B cell (primary cell): ENCODE data around the gene FMNL2. TPM values are rescaled to one million over a fixed set of nuclear protein-coding genes. Genes with fewer than 3 reads are reported as not detected.

Experiments
- ATAC-seq: fragments of 200-7000 bp; cut with Tn5 transposase; one replicate; pipeline ENCODE4 v1.10.0; 2021; ENCODE audit warnings: low read depth, mild to moderate bottlenecking, moderate number of reproducible peaks, moderate library complexity
- CTCF ChIA-PET: fragments of 350-600 bp; sonication (Branson Sonifier 250); formaldehyde crosslinking; loops from one replicate; lab custom pipeline; 2021; ENCODE audit warnings: antibody characterized with exemption, inconsistent platforms; lab: Charles Lee
- POLR2A ChIA-PET: fragments of 350-600 bp; sonication (Branson Sonifier 250); formaldehyde crosslinking; loops from one replicate; lab custom pipeline; 2021; ENCODE audit warnings: antibody characterized with exemption; lab: Charles Lee
- DNase-seq: peaks from one replicate; pipeline ENCODE4 v3.0.0; 2013
- H2AFZ ChIP-seq: 2 replicates; pipeline ENCODE4 v1.6.1; 2012; ENCODE audit warnings: mild to moderate bottlenecking, low read depth, low read length; ENCODE audit not compliant: insufficient read depth, poor library complexity, severe bottlenecking
- H3K27ac ChIP-seq, 2 donors: 1 replicate in 1 of 2; 2 replicates in 1 of 2; pipeline ENCODE4 v1.5.1; 2012 to 2013; ENCODE audit warnings: low read length in 2 of 2, mild to moderate bottlenecking in 2 of 2, moderate library complexity in 1 of 2
- H3K27me3 ChIP-seq, 4 experiments: fragments of 200-600 bp in 1 of 4; sonication (generic) in 1 of 4; replicated peaks in 1 of 4; 1 replicate in 2 of 4; 2 replicates in 2 of 4; pipeline versions ENCODE4 v1.6.1 to v1.7.0; 2013 to 2016; ENCODE audit warnings: low read length in 3 of 4, mild to moderate bottlenecking in 2 of 4, mixed read lengths in 1 of 4, moderate library complexity in 1 of 4; ENCODE audit not compliant: insufficient read depth in 4 of 4, control insufficient read depth in 3 of 4; ENCODE audit errors: control extremely low read depth in 1 of 4
- H3K36me3 ChIP-seq, 2 experiments: replicated peaks in 1 of 2; 1 replicate in 1 of 2; 2 replicates in 1 of 2; pipeline versions ENCODE4 v1.6.1 to v1.7.1; 2013; ENCODE audit warnings: low read length in 1 of 2; ENCODE audit not compliant: insufficient read depth in 2 of 2, control insufficient read depth in 1 of 2; ENCODE audit errors: control extremely low read depth in 1 of 2, extremely low read depth in 1 of 2
- H3K4me1 ChIP-seq, 2 donors: fragments of 200-600 bp in 1 of 2; sonication (generic) in 1 of 2; 1 replicate in 1 of 2; 2 replicates in 1 of 2; pipeline versions ENCODE4 v1.5.1 to v1.6.1; 2013 to 2017; ENCODE audit warnings: low read length in 2 of 2; ENCODE audit not compliant: control insufficient read depth in 2 of 2, insufficient read depth in 2 of 2
- H3K4me2 ChIP-seq: replicated peaks from 2 replicates; pipeline ENCODE3; 2012; ENCODE audit warnings: mild to moderate bottlenecking, low read depth, low read length; ENCODE audit not compliant: poor library complexity, severe bottlenecking
- H3K4me3 ChIP-seq, 5 experiments: fragments of 200-600 bp in 1 of 5; sonication (generic) in 1 of 5; 1 replicate in 3 of 5; 2 replicates in 2 of 5; pipeline versions ENCODE4 v1.5.1 to v1.7.0; 2011 to 2016; ENCODE audit warnings: low read length in 4 of 5, mild to moderate bottlenecking in 4 of 5, low read depth in 2 of 5, control low read depth in 1 of 5, moderate library complexity in 1 of 5; ENCODE audit not compliant: insufficient read depth in 1 of 5; ENCODE audit errors: control extremely low read depth in 1 of 5, extremely low read depth in 1 of 5
- H3K79me2 ChIP-seq: fragments of 200-600 bp; sonication (generic); one replicate; pipeline ENCODE4 v1.6.0; 2016; ENCODE audit warnings: low read length; ENCODE audit not compliant: control insufficient read depth, insufficient read depth
- H3K9ac ChIP-seq: fragments of 200-600 bp; sonication (generic); 2 replicates; pipeline ENCODE4 v1.6.1; 2017; ENCODE audit warnings: mild to moderate bottlenecking, low read length, moderate library complexity
- H3K9me3 ChIP-seq, 3 donors: one replicate each; pipeline versions ENCODE4 v1.6.1 to v1.7.1; 2013; ENCODE audit warnings: low read length in 2 of 3; ENCODE audit not compliant: control insufficient read depth in 2 of 3, insufficient read depth in 1 of 3; ENCODE audit errors: control extremely low read depth in 1 of 3
- H4K20me1 ChIP-seq: 2 replicates; pipeline ENCODE4 v1.6.0; 2012; ENCODE audit warnings: mild to moderate bottlenecking, low read length; ENCODE audit not compliant: insufficient read depth, control insufficient read depth, poor library complexity, severe bottlenecking
- H3K27ac Mint-ChIP-seq: one replicate; pipeline ENCODE4 v1.8.0; 2021; ENCODE audit warnings: mixed read lengths
- H3K27me3 Mint-ChIP-seq: one replicate; pipeline ENCODE4 v1.8.0; 2021; ENCODE audit warnings: mixed read lengths
- H3K4me1 Mint-ChIP-seq: one replicate; pipeline ENCODE4 v1.8.0; 2021; ENCODE audit warnings: mixed read lengths
- H3K4me3 Mint-ChIP-seq: one replicate; pipeline ENCODE4 v1.8.0; 2021; ENCODE audit warnings: mixed read lengths
- H3K9me3 Mint-ChIP-seq: one replicate; pipeline ENCODE4 v1.8.0; 2022; ENCODE audit warnings: mixed read lengths; ENCODE audit not compliant: insufficient read depth
- CTCF ChIP-seq: fragments of 200-600 bp; IDR thresholded peaks from one replicate; pipeline ENCODE4 v1.8.0; 2022; ENCODE audit warnings: antibody characterized with exemption, mild to moderate bottlenecking
- EZH2 ChIP-seq: IDR thresholded peaks from 2 replicates; pipeline ENCODE4 v1.6.1; 2012; ENCODE audit warnings: borderline replicate concordance, low read depth, mild to moderate bottlenecking, moderate library complexity, low read length; ENCODE audit not compliant: insufficient read depth, poor library complexity, severe bottlenecking
- WGBS: methylation state at CpG from one replicate; pipeline ENCODE4 v1.1.5; 2013; ENCODE audit warnings: missing lambda C conversion rate; ENCODE audit not compliant: insufficient coverage; 5-methylcytosine and 5-hydroxymethylcytosine counted together
- intact Hi-C: fragments of 100-400 bp; cut with micrococcal nuclease; formaldehyde crosslinking; loops from one replicate; pipeline ENCODE4 v1.10.0; 2022
- polyA plus RNA-seq: library from polyadenylated mRNA; depleted of rRNA; stranded (reverse); fragments of >200 nt; gene quantifications from 2 replicates; pipeline ENCODE4 v1.2.3, GENCODE V29; 2012
- total RNA-seq, 2 donors: library from RNA; stranded (reverse); fragments of 120-200 nt in 1 of 2; gene quantifications; 1 replicate in 1 of 2; 2 replicates in 1 of 2; pipeline versions ENCODE4 v1.2.3 to v1.2.4, GENCODE V29; 2013 to 2022

FMNL2 gene
- total and polyA plus RNA-seq, 2 donors (not counting 1 experiment from before 2014, with no cell fraction given): 0.73 to 8.8 TPM

GRCh38 chr2:152578573-152578972 is 243.6 kb downstream of the FMNL2 start:
- H3K4me1 Mint-ChIP-seq: no peaks in the 10 kb centered on the region
- Histone ChIP-seq H2AFZ (no peak overlapping the region), H3K79me2 (no peaks in the 10 kb centered on the region), H3K9ac (no peak overlapping the region), H3K4me1 (no peaks in the 10 kb centered on the region), H4K20me1 (no peaks in the 10 kb centered on the region), H3K27ac (no peak overlapping the region), H3K4me2 (no peak overlapping the region), H3K9me3 (no peaks in the 10 kb centered on the region), H3K4me3 (no peak overlapping the region), H3K36me3 (no peaks in the 10 kb centered on the region), H3K27me3 (no peaks in the 10 kb centered on the region)
- 86% methylated on average over 1 of the region's 4 CpGs for WGBS
- H3K9me3 Mint-ChIP-seq: no peaks in the 10 kb centered on the region
- ATAC-seq (no peak), DNase-seq (no peak)
- intact Hi-C loops: no loop called here
- TF ChIP-seq EZH2 (no peak), CTCF (no peak)
- no peaks in the 10 kb centered on the region for H3K27me3 Mint-ChIP-seq
- no peak overlapping the region for H3K27ac Mint-ChIP-seq
- POLR2A ChIA-PET: no interaction called here
- no peak overlapping the region for H3K4me3 Mint-ChIP-seq
- CTCF ChIA-PET: no interaction called here

GRCh38 chr2:152580714-152581113 is 245.7 kb downstream of the FMNL2 start:
- no CpG with 5 or more reads among the region's 3 CpGs for WGBS
- ChIA-PET CTCF (no interaction called here), POLR2A (no interaction called here)
- intact Hi-C loops: no loop called here
- H3K4me1 ChIP-seq: no peaks in the 10 kb centered on the region
- no peaks in the 10 kb centered on the region for H3K79me2 ChIP-seq
- no peaks in the 10 kb centered on the region for H4K20me1 ChIP-seq
- H3K9ac ChIP-seq: no peak overlapping the region
- Mint-ChIP-seq H3K9me3 (no peaks in the 10 kb centered on the region), H3K4me3 (no peak overlapping the region), H3K4me1 (no peaks in the 10 kb centered on the region), H3K27me3 (no peaks in the 10 kb centered on the region), H3K27ac (no peak overlapping the region)
- no peak overlapping the region for H3K27ac ChIP-seq
- TF ChIP-seq CTCF (no peak), EZH2 (no peak)
- ATAC-seq (no peak), DNase-seq (no peak)
- no peaks in the 10 kb centered on the region for H3K9me3 ChIP-seq
- H2AFZ ChIP-seq: no peak overlapping the region
- H3K4me2 ChIP-seq: no peak overlapping the region
- H3K4me3 ChIP-seq: no peak overlapping the region
- H3K36me3 ChIP-seq: no peaks in the 10 kb centered on the region
- H3K27me3 ChIP-seq: no peaks in the 10 kb centered on the region
